Measurements from ENCODE around the gene AQP2.
A peak's percentile ranks its signal among the peaks of the same experiment; 100 is the strongest.

The AQP2 gene

GRCh38 chr12:49955899-49956662, 5.5 kb downstream of the AQP2 start:
- no peak for DNase-seq (ENCODE audit: low read depth in 2 of 2)

- no peak for DNase-seq (ENCODE audit: low read depth in 2 of 2)
Observed at GRCh38 chr12:49956663-49957569, 6.4 kb downstream of the AQP2 start.

- DNase-seq (ENCODE audit: low read depth in 2 of 2): no peak
Observed at GRCh38 chr12:49957570-49957967, 7.0 kb downstream of the AQP2 start.

GRCh38 chr12:49959685-49960473, 9.3 kb downstream of the AQP2 start:
- no peak for DNase-seq (ENCODE audit: low read depth in 2 of 2)

- no peak for DNase-seq (ENCODE audit: low read depth in 2 of 2)
Observed at GRCh38 chr12:49960474-49961110, 10.1 kb downstream of the AQP2 start.

GRCh38 chr12:49961111-49961922, 10.8 kb downstream of the AQP2 start, which contains the start of gene AQP5:
AQP5 (plus strand) TSS chr12:49961872; CDS start chr12:49962018, 146 bp downstream.
- no peak for DNase-seq (ENCODE audit: low read depth in 2 of 2)

GRCh38 chr12:49961993-49962764, 11.6 kb downstream of the AQP2 start:
- DNase-seq (ENCODE audit: low read depth in 2 of 2): no peak

- DNase-seq (ENCODE audit: low read depth in 2 of 2): no peak
Observed at GRCh38 chr12:49962861-49963765, 12.6 kb downstream of the AQP2 start.

GRCh38 chr12:49963976-49964815, 13.7 kb downstream of the AQP2 start:
- DNase-seq (ENCODE audit: low read depth in 2 of 2): no peak

GRCh38 chr12:49964849-49965624, 14.5 kb downstream of the AQP2 start:
- DNase-seq (ENCODE audit: low read depth in 2 of 2): no peak

- DNase-seq (ENCODE audit: low read depth in 2 of 2): no peak
Observed at GRCh38 chr12:49965836-49966235, 15.3 kb downstream of the AQP2 start.

- DNase-seq (ENCODE audit: low read depth in 2 of 2): no peak
Observed at GRCh38 chr12:49966511-49967041, 16.0 kb downstream of the AQP2 start.

- DNase-seq (ENCODE audit: low read depth in 2 of 2): peak; percentile 95 to 98
Observed at GRCh38 chr12:49967042-49967776, 16.7 kb downstream of the AQP2 start.

GRCh38 chr12:49967777-49968250, 17.3 kb downstream of the AQP2 start:
- no peak for DNase-seq (ENCODE audit: low read depth in 2 of 2)

- DNase-seq (ENCODE audit: low read depth in 2 of 2): no peak
Observed at GRCh38 chr12:49968471-49968870, 17.9 kb downstream of the AQP2 start.

GRCh38 chr12:49969027-49969426, 18.5 kb downstream of the AQP2 start:
- no peak for DNase-seq (ENCODE audit: low read depth in 2 of 2)

All from activated CD4-positive, alpha-beta T cell treated with anti-CD3 and anti-CD28 coated beads for 24 hours (primary cell).